Ishikawa (cell line): Measurements from ENCODE around the gene CGN.

Experiments used
- CEBPB ChIP-seq: IDR thresholded peaks from 2 replicates; pipeline ENCODE4 v1.6.1; 2012
- EGR1 ChIP-seq: IDR thresholded peaks from 2 replicates; pipeline ENCODE4 v1.6.1; 2012
- EP300 ChIP-seq: IDR thresholded peaks from 2 replicates; pipeline ENCODE4 v1.6.1; 2012; ENCODE audit warnings: borderline replicate concordance
- FOXM1 ChIP-seq: IDR thresholded peaks from 2 replicates; pipeline ENCODE4 v1.6.1; 2012; ENCODE audit warnings: low read depth, borderline replicate concordance
- MAX ChIP-seq: IDR thresholded peaks from 2 replicates; pipeline ENCODE4 v1.6.1; 2012
- NFIC ChIP-seq: IDR thresholded peaks from 2 replicates; pipeline ENCODE4 v1.6.1; 2012
- RAD21 ChIP-seq: IDR thresholded peaks from 2 replicates; pipeline ENCODE4 v1.6.1; 2012; ENCODE audit warnings: low read depth
- REST ChIP-seq: IDR thresholded peaks from 2 replicates; pipeline ENCODE4 v1.6.1; 2012; ENCODE audit warnings: low read depth, mild to moderate bottlenecking
- TAF1 ChIP-seq: IDR thresholded peaks from 2 replicates; pipeline ENCODE4 v1.6.1; 2012; ENCODE audit warnings: low read depth, mild to moderate bottlenecking
- TCF12 ChIP-seq: IDR thresholded peaks from 2 replicates; pipeline ENCODE4 v1.6.1; 2012; ENCODE audit warnings: low read depth
- TEAD4 ChIP-seq: IDR thresholded peaks from 2 replicates; pipeline ENCODE4 v1.6.1; 2012
- USF1 ChIP-seq: IDR thresholded peaks from 2 replicates; pipeline ENCODE4 v1.6.1; 2012
- YY1 ChIP-seq: IDR thresholded peaks from 2 replicates; pipeline ENCODE4 v1.6.1; 2012; ENCODE audit warnings: low read depth
- ZBTB7A ChIP-seq: IDR thresholded peaks from 2 replicates; pipeline ENCODE4 v1.6.1; 2012; ENCODE audit warnings: low read depth

- TF ChIP-seq TCF12 (no peak), EP300 (no peak), TAF1 (no peak), USF1 (no peak), YY1 (no peak), RAD21 (no peak), ZBTB7A (no peak), NFIC (no peak), TEAD4 (no peak), CEBPB (no peak), MAX (no peak), REST (no peak), FOXM1 (no peak), EGR1 (no peak)
Measured at GRCh38 chr1:151581921-151582320, 70.7 kb downstream of the CGN start.
